HepG2 (cell line): ENCODE measurements around the gene RDH14. TPM values are rescaled to one million over a fixed set of nuclear protein-coding genes. Genes with fewer than 3 reads are reported as not detected.
A peak's percentile ranks its signal among the peaks of the same experiment; 100 is the strongest.

Experiments used
- FLYWCH1 ChIP-seq: sonication (generic); formaldehyde crosslinking; IDR thresholded peaks from 2 replicates; pipeline ENCODE4 v1.8.1; 2023; ENCODE audit warnings: mild to moderate bottlenecking, missing genetic modification reagents
- HINFP ChIP-seq: sonication (generic); formaldehyde crosslinking; IDR thresholded peaks from 2 replicates; pipeline ENCODE4 v1.4.0; 2020; ENCODE audit warnings: low read depth, mild to moderate bottlenecking, missing genetic modification reagents
- ISX ChIP-seq: sonication (generic); formaldehyde crosslinking; conservative IDR thresholded peaks from 2 replicates; pipeline ENCODE4 v1.5.0; 2020; ENCODE audit warnings: missing genetic modification reagents
- KDM5B ChIP-seq: sonication (generic); formaldehyde crosslinking; IDR thresholded peaks from 2 replicates; pipeline ENCODE4 v1.4.0; 2020; ENCODE audit warnings: missing genetic modification reagents, mild to moderate bottlenecking, borderline replicate concordance
- MIER2 ChIP-seq: IDR thresholded peaks from 2 replicates; pipeline ENCODE4 v1.6.1; 2016; ENCODE audit warnings: missing biosample characterization, missing genetic modification reagents
- MIXL1 ChIP-seq: IDR thresholded peaks from 2 replicates; pipeline ENCODE4 v1.6.1; 2016
- NFRKB ChIP-seq: fragments of 450-650 bp; IDR thresholded peaks from 2 replicates; pipeline ENCODE4 v1.6.1; 2017
- PRDM4 ChIP-seq: sonication (generic); formaldehyde crosslinking; IDR thresholded peaks from 2 replicates; pipeline ENCODE4 v1.9.0; 2021; ENCODE audit warnings: missing genetic modification reagents, borderline replicate concordance
- PTBP1 ChIP-seq: fragments of 200-400 bp; formaldehyde crosslinking; IDR thresholded peaks from 2 replicates; pipeline ENCODE4 v1.6.1; 2018; ENCODE audit warnings: low read length, low read depth; ENCODE audit not compliant: poor library complexity, severe bottlenecking
- RARA ChIP-seq: IDR thresholded peaks from 2 replicates; pipeline ENCODE4 v1.6.1; 2016; ENCODE audit warnings: missing genetic modification reagents, missing compliant biosample characterization
- REXO4 ChIP-seq: sonication (generic); formaldehyde crosslinking; IDR thresholded peaks from 2 replicates; pipeline ENCODE4 v1.8.0; 2022; ENCODE audit warnings: missing genetic modification reagents, mild to moderate bottlenecking, borderline replicate concordance
- SKI ChIP-seq: fragments of 450-650 bp; IDR thresholded peaks from one replicate; pipeline ENCODE4 v1.6.1; 2018; ENCODE audit warnings: mild to moderate bottlenecking; ENCODE audit not compliant: partially characterized antibody
- SMYD3 ChIP-seq: sonication (generic); formaldehyde crosslinking; IDR thresholded peaks from 2 replicates; pipeline ENCODE4 v1.8.1; 2023; ENCODE audit warnings: mild to moderate bottlenecking, missing genetic modification reagents
- TERF1 ChIP-seq: sonication (generic); formaldehyde crosslinking; IDR thresholded peaks from 2 replicates; pipeline ENCODE4 v1.8.0; 2022; ENCODE audit warnings: mild to moderate bottlenecking, missing genetic modification reagents, moderate library complexity
- ZFP36L2 ChIP-seq: sonication (generic); formaldehyde crosslinking; IDR thresholded peaks from 2 replicates; pipeline ENCODE4 v1.4.0; 2020; ENCODE audit warnings: missing genetic modification reagents
- ZNF569 ChIP-seq: sonication (generic); formaldehyde crosslinking; IDR thresholded peaks from 2 replicates; pipeline ENCODE4 v1.5.0; 2020; ENCODE audit warnings: mild to moderate bottlenecking, missing genetic modification reagents, moderate library complexity, borderline replicate concordance
- ZNF609 ChIP-seq: sonication (generic); formaldehyde crosslinking; IDR thresholded peaks from 2 replicates; pipeline ENCODE4 v1.4.0; 2020; ENCODE audit warnings: mild to moderate bottlenecking, missing genetic modification reagents, borderline replicate concordance
- ZNF766 ChIP-seq: sonication (generic); formaldehyde crosslinking; IDR thresholded peaks from 2 replicates; pipeline ENCODE4 v1.5.0; 2020; ENCODE audit warnings: missing genetic modification reagents, borderline replicate concordance
- ZNF773 ChIP-seq: sonication (generic); formaldehyde crosslinking; IDR thresholded peaks from 2 replicates; pipeline ENCODE4 v1.4.0; 2020; ENCODE audit warnings: missing genetic modification reagents, borderline replicate concordance
- polyA plus RNA-seq, 8 experiments: library from polyadenylated mRNA; depleted of rRNA in 3 of 8; stranded (reverse) in 7 of 8; unstranded in 1 of 8; fragments of >200 nt; fragmentation: Illumina TruSeq in 4 of 8; extraction: Trizol in 4 of 8; gene quantifications; 2 replicates each; pipeline versions ENCODE4 v1.2.1 to v1.2.3, GENCODE V29; 2011 to 2016; ENCODE audit warnings: low read depth in 4 of 8, missing spikeins in 1 of 8, mixed read lengths in 1 of 8; ENCODE audit not compliant: insufficient read depth in 1 of 8
- total RNA-seq, 5 experiments: library from RNA; depleted of rRNA; stranded (reverse); fragments of >200 nt; fragmentation: Illumina TruSeq; extraction: Trizol; gene quantifications; 2 replicates each; pipeline ENCODE4 v1.2.3, GENCODE V29; 2016; ENCODE audit warnings: low read depth in 1 of 5

RDH14 gene
- total and polyA plus RNA-seq, 2 of the 13 experiments (the other 11 are each of a cell fraction or from before 2014, with no cell fraction given): 27.4 to 39.9 TPM

GRCh38 chr2:18560031-18560796 is at the start of gene RDH14 (continued):
- TF ChIP-seq ZNF609 (CRISPR knock-in tag): peak; percentile 56; the same call in 1 of the 2 replicates
- peak; percentile 65; the same call in 1 of the 2 replicates for TF ChIP-seq PRDM4 (CRISPR knock-in tag)
- TF ChIP-seq SKI: peak; percentile 67
- no peak for TF ChIP-seq ISX (CRISPR knock-in tag)
- peak; percentile 92 for TF ChIP-seq FLYWCH1 (CRISPR knock-in tag)
- 0 out of 2 replicates have a peak, but pooled peaks have one; percentile 84 for TF ChIP-seq REXO4
- TF ChIP-seq ZNF773 (CRISPR knock-in tag): peak; percentile 16; the same call in 1 of the 2 replicates
- TF ChIP-seq HINFP (CRISPR knock-in tag): no peak; the same call in 1 of the 2 replicates
- TF ChIP-seq ZNF766: peak; percentile 86; the same call in 1 of the 2 replicates
- peak; percentile 22; the same call in 1 of the 2 replicates for TF ChIP-seq MIXL1 (CRISPR knock-in tag)
- no peak for TF ChIP-seq PTBP1
- peak; percentile 86; the same call in 1 of the 2 replicates for TF ChIP-seq ZNF569 (CRISPR knock-in tag)
- TF ChIP-seq NFRKB: no peak
- no peak for TF ChIP-seq ZFP36L2 (CRISPR knock-in tag)
- peak; percentile 96; the same call in 1 of the 2 replicates for TF ChIP-seq KDM5B (CRISPR knock-in tag)
- TF ChIP-seq MIER2 (CRISPR knock-in tag): no peak
- TF ChIP-seq SMYD3: peak; percentile 22; the same call in 1 of the 2 replicates
- TF ChIP-seq RARA (CRISPR knock-in tag): peak; percentile 45
- TF ChIP-seq TERF1: peak; percentile 88
